K562 (cell line): ENCODE measurements around the gene SPRING1. TPM values are rescaled to one million over a fixed set of nuclear protein-coding genes. Genes with fewer than 3 reads are reported as not detected.

Experiments
- ARID2 ChIP-seq: fragments of 450-650 bp; IDR thresholded peaks from 2 replicates; pipeline ENCODE4 v1.6.1; 2017; ENCODE audit warnings: antibody characterized with exemption, mild to moderate bottlenecking
- ATF1 ChIP-seq, 2 experiments: fragments of 450-650 bp in 1 of 2; IDR thresholded peaks; 2 replicates each; pipeline ENCODE4 v1.6.1; 2016; ENCODE audit warnings: missing compliant biosample characterization in 1 of 2, missing genetic modification characterization in 1 of 2
- CBX8 ChIP-seq: fragments of 200-600 bp; sonication (generic); IDR thresholded peaks from 2 replicates; pipeline ENCODE4 v1.6.1; 2012; ENCODE audit warnings: borderline replicate concordance, mixed run types, low read depth, mild to moderate bottlenecking, moderate library complexity, mixed read lengths, low read length, control low read depth, inconsistent platforms; ENCODE audit not compliant: poor library complexity, severe bottlenecking; ENCODE audit errors: extremely low read depth
- EGR1 ChIP-seq: fragments of 450-650 bp; conservative IDR thresholded peaks from 2 replicates; pipeline ENCODE4 v1.6.1; 2017; ENCODE audit warnings: mild to moderate bottlenecking
- FOS ChIP-seq: IDR thresholded peaks from 3 replicates; pipeline ENCODE4 v1.6.1; 2011; ENCODE audit not compliant: insufficient read length; ENCODE audit errors: extremely low read depth
- MCM5 ChIP-seq: fragments of 450-650 bp; IDR thresholded peaks from 2 replicates; pipeline ENCODE4 v1.6.1; 2016; ENCODE audit warnings: low read depth
- MYC ChIP-seq, 2 experiments: fragments of 250-450 bp in 1 of 2; sonication (Bioruptor Pico) in 1 of 2; IDR thresholded peaks; 2 replicates each; pipeline versions ENCODE4 v1.5.1 to v1.6.1; 2012 to 2021; ENCODE audit warnings: low read depth in 2 of 2, borderline replicate concordance in 1 of 2, improper control_type of control experiment in 1 of 2, low read length in 1 of 2, mild to moderate bottlenecking in 1 of 2, moderate library complexity in 1 of 2
- NELFE ChIP-seq: IDR thresholded peaks from 2 replicates; pipeline ENCODE4 v1.6.1; 2011; ENCODE audit warnings: mild to moderate bottlenecking; ENCODE audit not compliant: insufficient read depth, insufficient read length
- NFIC ChIP-seq: fragments of 450-650 bp; IDR thresholded peaks from 2 replicates; pipeline ENCODE4 v1.6.1; 2017; ENCODE audit warnings: mild to moderate bottlenecking, inconsistent platforms
- NR2F6 ChIP-seq: fragments of 450-650 bp; formaldehyde crosslinking; IDR thresholded peaks from 2 replicates; pipeline ENCODE4 v1.4.0; 2020; ENCODE audit warnings: mild to moderate bottlenecking
- OTX1 ChIP-seq: fragments of 450-650 bp; formaldehyde crosslinking; IDR thresholded peaks from 2 replicates; pipeline ENCODE4 v1.4.0; 2022; ENCODE audit warnings: mild to moderate bottlenecking
- PHTF2 ChIP-seq: fragments of 250-450 bp; sonication (Bioruptor Pico); IDR thresholded peaks from 2 replicates; pipeline ENCODE4 v1.5.0; 2021; ENCODE audit warnings: mild to moderate bottlenecking
- RHOXF2B ChIP-seq: fragments of 250-450 bp; sonication (Bioruptor Pico); conservative IDR thresholded peaks from 2 replicates; pipeline ENCODE4 v1.5.1; 2021
- SMC3 ChIP-seq: conservative IDR thresholded peaks from 2 replicates; pipeline ENCODE4 v1.6.1; 2011; ENCODE audit warnings: low read depth, low read length, improper control_type of control experiment; ENCODE audit not compliant: insufficient read depth
- SUPT5H ChIP-seq: fragments of 450-650 bp; IDR thresholded peaks from 2 replicates; pipeline ENCODE4 v1.6.1; 2016
- U2AF1 ChIP-seq: fragments of 200-400 bp; formaldehyde crosslinking; optimal IDR thresholded peaks from 2 replicates; pipeline ENCODE3; 2017; ENCODE audit warnings: mild to moderate bottlenecking, low read depth, low read length, moderate library complexity
- XRCC3 ChIP-seq: fragments of 450-650 bp; IDR thresholded peaks from 2 replicates; pipeline ENCODE4 v1.6.1; 2017; ENCODE audit warnings: mild to moderate bottlenecking, moderate library complexity
- ZNF121 ChIP-seq: sonication (generic); formaldehyde crosslinking; conservative IDR thresholded peaks from 2 replicates; pipeline ENCODE4 v1.8.0; 2022; ENCODE audit warnings: missing genetic modification reagents
- ZNF175 ChIP-seq: fragments of 200-800 bp; sonication (Bioruptor generic); IDR thresholded peaks from 2 replicates; pipeline ENCODE4 v1.6.1; 2016; ENCODE audit warnings: low read depth, mild to moderate bottlenecking, missing genetic modification characterization, missing compliant biosample characterization
- ZNF212 ChIP-seq: fragments of 450-650 bp; formaldehyde crosslinking; IDR thresholded peaks from 2 replicates; pipeline ENCODE4 v1.4.0; 2020; ENCODE audit warnings: mild to moderate bottlenecking
- ZNF384 ChIP-seq: IDR thresholded peaks from 2 replicates; pipeline ENCODE4 v1.6.1; 2012; ENCODE audit warnings: low read depth, low read length, improper control_type of control experiment
- ZNF561 ChIP-seq: fragments of 450-650 bp; formaldehyde crosslinking; conservative IDR thresholded peaks from 2 replicates; pipeline ENCODE4 v1.4.0; 2020; ENCODE audit warnings: mild to moderate bottlenecking, moderate library complexity
- polyA plus RNA-seq, 8 experiments: library from polyadenylated mRNA; depleted of rRNA in 4 of 8; stranded (reverse) in 5 of 8; unstranded in 3 of 8; fragments of >200 nt; fragmentation: Nextera tagmentation in 2 of 8; fragmentation: Illumina TruSeq in 1 of 8; extraction: Ambion mirVana in 2 of 8; extraction: Trizol in 1 of 8; gene quantifications; 2 replicates each; pipeline versions ENCODE4 v1.2.1 to v1.2.3, GENCODE V29; 2011 to 2014; ENCODE audit warnings: inconsistent platforms in 1 of 8, missing spikeins in 1 of 8
- total RNA-seq, 7 experiments: library from RNA; depleted of rRNA in 6 of 7; stranded (reverse); fragments of >200 nt in 6 of 7; fragmentation: Illumina TruSeq in 2 of 7; extraction: Trizol in 2 of 7; gene quantifications; 2 replicates each; pipeline versions ENCODE4 v1.2.1 to v1.2.3, GENCODE V29; 2011 to 2021; ENCODE audit warnings: low replicate concordance in 1 of 7
- TF ChIP-seq, protein P1 (sequence below): IDR thresholded peaks from 2 replicates; pipeline ENCODE4 v1.6.1; 2014; ENCODE audit warnings: antibody characterized with exemption
- TF ChIP-seq, protein P2 (sequence below), 2 experiments: IDR thresholded peaks; 2 replicates each; pipeline ENCODE4 v1.6.1; 2012; ENCODE audit warnings: improper control_type of control experiment in 2 of 2, low read depth in 2 of 2, low read length in 2 of 2, borderline replicate concordance in 1 of 2
- TF ChIP-seq, protein P3 (sequence below): sonication (generic); formaldehyde crosslinking; IDR thresholded peaks from 2 replicates; pipeline ENCODE4 v1.8.0; 2022; ENCODE audit warnings: missing genetic modification reagents, mild to moderate bottlenecking, borderline replicate concordance

Gene SPRING1
- total and polyA plus RNA-seq, 9 of the 15 experiments (the other 6 are each of a cell fraction or from before 2014, with no cell fraction given) = 1.1 to 20.0 (median 8.0) TPM

DNA sequence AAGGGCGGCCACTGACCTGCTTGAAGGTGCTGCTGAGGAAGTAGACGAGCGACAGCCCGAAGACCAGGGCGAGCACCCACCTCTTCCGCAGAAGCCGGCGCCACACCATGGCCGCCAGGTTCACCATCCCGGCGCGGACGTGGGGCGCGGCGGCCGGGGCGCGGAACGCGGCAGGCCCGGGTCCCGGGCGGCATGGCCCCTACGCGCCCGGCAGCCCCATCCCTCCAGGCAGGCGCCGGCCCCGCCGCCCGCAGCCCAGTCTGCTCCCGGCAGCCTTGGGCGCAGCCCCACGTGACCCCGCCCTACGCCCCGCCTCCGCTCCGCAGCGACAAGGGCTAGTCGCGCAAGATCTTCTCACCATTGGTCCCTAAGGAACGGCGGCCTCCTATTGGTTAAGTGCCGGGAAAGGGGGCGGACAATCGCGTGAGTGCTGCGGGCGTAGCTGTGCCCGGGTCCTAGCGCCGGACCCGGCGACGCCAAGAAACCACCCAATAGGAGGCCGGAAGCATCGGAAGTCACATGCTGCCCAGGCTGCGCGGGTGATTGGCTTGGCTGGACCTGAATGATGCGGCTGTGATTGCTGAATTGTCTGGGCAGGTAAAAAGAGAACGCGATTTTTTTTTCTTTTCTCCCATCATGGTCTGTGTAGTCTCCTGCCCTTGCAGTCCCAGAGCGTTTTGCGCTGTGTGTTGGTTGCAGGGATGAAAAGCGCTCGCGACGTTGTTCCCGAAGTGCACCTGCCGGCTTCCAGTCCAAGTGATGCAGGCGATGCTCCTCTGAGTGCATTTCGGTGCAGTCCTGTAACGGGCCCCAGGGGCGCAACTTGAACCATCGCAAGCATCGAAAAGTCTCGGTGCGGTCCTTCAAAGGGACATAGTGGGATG, at the start of gene SPRING1, which contains the start of gene RNFT2 (continued):
- TF ChIP-seq FOS (peak; percentile 79), EGR1 (peak; percentile 90), NR2F6 (0 out of 2 replicates have a peak, but pooled peaks have one; percentile 39), NELFE (no peak), ATF1 (CRISPR knock-in tag; IDR thresholded peaks at IDR 0.05) (peak; percentile 87), ATF1 (tag; IDR thresholded peaks at IDR 0.05) (peak; percentile 96), ARID2 (no peak), NFIC (no peak), ZNF175 (CRISPR knock-in tag) (no peak), ZNF384 (0 out of 2 replicates have a peak, but pooled peaks have one; percentile 21), SUPT5H (no peak), XRCC3 (no peak), U2AF1 (no peak), CBX8 (no peak), ZNF212 (no peak), RHOXF2B (CRISPR knock-in tag) (no peak), ZNF121 (no peak), SMC3 (no peak), ZNF561 (CRISPR knock-in tag) (no peak), PHTF2 (CRISPR knock-in tag) (no peak), MYC (IDR thresholded peaks at IDR 0.05; ENCODE audit: low read depth, low read length) (0 out of 2 replicates have a peak, but pooled peaks have one; percentile 36), MYC (CRISPR knock-in tag; IDR thresholded peaks at IDR 0.05; ENCODE audit: borderline replicate concordance, low read depth) (no peak), MCM5 (no peak), OTX1 (CRISPR knock-in tag) (no peak)
- TF ChIP-seq, protein P1, sequence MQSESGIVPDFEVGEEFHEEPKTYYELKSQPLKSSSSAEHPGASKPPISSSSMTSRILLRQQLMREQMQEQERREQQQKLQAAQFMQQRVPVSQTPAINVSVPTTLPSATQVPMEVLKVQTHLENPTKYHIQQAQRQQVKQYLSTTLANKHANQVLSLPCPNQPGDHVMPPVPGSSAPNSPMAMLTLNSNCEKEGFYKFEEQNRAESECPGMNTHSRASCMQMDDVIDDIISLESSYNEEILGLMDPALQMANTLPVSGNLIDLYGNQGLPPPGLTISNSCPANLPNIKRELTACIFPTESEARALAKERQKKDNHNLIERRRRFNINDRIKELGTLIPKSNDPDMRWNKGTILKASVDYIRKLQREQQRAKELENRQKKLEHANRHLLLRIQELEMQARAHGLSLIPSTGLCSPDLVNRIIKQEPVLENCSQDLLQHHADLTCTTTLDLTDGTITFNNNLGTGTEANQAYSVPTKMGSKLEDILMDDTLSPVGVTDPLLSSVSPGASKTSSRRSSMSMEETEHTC = peak; percentile 83
- TF ChIP-seq, protein P2, sequence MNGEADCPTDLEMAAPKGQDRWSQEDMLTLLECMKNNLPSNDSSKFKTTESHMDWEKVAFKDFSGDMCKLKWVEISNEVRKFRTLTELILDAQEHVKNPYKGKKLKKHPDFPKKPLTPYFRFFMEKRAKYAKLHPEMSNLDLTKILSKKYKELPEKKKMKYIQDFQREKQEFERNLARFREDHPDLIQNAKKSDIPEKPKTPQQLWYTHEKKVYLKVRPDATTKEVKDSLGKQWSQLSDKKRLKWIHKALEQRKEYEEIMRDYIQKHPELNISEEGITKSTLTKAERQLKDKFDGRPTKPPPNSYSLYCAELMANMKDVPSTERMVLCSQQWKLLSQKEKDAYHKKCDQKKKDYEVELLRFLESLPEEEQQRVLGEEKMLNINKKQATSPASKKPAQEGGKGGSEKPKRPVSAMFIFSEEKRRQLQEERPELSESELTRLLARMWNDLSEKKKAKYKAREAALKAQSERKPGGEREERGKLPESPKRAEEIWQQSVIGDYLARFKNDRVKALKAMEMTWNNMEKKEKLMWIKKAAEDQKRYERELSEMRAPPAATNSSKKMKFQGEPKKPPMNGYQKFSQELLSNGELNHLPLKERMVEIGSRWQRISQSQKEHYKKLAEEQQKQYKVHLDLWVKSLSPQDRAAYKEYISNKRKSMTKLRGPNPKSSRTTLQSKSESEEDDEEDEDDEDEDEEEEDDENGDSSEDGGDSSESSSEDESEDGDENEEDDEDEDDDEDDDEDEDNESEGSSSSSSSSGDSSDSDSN (IDR thresholded peaks at IDR 0.05; ENCODE audit: borderline replicate concordance in 1 of 2, low read depth in 2 of 2, low read length in 2 of 2) = peak in 1 of 2 experiments; percentile 70; a peak in 1 of 4 replicates
- TF ChIP-seq, protein P3, sequence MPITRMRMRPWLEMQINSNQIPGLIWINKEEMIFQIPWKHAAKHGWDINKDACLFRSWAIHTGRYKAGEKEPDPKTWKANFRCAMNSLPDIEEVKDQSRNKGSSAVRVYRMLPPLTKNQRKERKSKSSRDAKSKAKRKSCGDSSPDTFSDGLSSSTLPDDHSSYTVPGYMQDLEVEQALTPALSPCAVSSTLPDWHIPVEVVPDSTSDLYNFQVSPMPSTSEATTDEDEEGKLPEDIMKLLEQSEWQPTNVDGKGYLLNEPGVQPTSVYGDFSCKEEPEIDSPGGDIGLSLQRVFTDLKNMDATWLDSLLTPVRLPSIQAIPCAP (CRISPR knock-in tag) = no peak
